ENCODE data around the gene RRP8. TPM values are rescaled to one million over a fixed set of nuclear protein-coding genes. Genes with fewer than 3 reads are reported as not detected.

Gene RRP8
- total RNA-seq, 1 donor = 7.2 TPM

DNA sequence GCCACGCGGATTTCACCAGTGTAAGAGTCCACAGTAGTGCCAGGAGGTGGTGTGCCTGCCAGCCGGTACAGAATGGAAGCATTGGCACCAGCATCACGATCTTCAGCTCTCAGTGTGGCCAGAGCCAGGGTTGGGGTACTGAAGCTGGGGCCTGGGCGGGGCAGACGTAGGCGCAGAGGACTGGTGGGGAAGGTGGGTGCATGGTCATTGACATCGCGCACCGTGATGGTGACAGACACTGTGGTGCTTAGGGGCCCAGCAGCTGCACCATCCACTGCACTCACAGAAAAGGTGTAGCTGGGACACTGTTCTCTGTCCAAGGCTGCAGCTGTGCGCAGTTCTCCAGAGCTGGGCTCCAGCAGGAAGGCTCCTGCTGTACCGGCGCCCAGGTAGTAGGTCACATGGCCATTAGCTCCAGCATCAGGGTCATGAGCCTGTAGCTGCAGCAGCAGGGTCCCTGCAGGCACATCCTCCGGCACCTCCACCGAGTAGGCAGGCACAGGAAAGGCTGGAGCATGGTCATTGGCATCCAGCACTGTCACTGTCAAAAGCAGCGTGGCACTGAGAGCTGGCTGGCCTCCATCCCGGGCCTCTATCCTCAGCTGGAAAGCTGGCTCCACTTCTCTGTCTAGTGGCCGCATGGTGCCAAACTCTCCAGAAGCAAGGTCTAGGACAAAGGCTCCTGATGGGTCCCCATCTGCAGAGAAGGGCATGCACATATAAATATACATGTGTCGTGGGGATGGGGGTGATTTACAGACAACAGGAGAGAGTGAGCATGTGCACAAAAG, 23.8 kb upstream of the RRP8 start:
- no peak overlapping the region for H3K4me3 ChIP-seq (ENCODE audit: insufficient read depth, low read length)
- no peaks in the 10 kb centered on the region for H3K27me3 ChIP-seq (ENCODE audit: insufficient read depth, low read length)
- TF ChIP-seq CTCF (IDR thresholded peaks at IDR 0.05; ENCODE audit: extremely low read depth, low read depth, low read length) = no peak
- no peaks in the 10 kb centered on the region for H3K9me3 ChIP-seq (ENCODE audit: low read depth, low read length)
- no peaks in the 10 kb centered on the region for H3K79me2 ChIP-seq (ENCODE audit: insufficient read depth, low read length)
- H4K20me1 ChIP-seq (ENCODE audit: insufficient read depth, low read length) = no peaks in the 10 kb centered on the region
- H3K4me2 ChIP-seq (ENCODE audit: insufficient read depth, low read length) = no peak overlapping the region
- no peak overlapping the region for H3K27ac ChIP-seq (ENCODE audit: low read depth, low read length)
- H3K36me3 ChIP-seq (ENCODE audit: insufficient read depth, low read length) = no peaks in the 10 kb centered on the region
- no peaks in the 10 kb centered on the region for H3K4me1 ChIP-seq (ENCODE audit: insufficient read depth, low read length)
- H2AFZ ChIP-seq (ENCODE audit: low read length) = no peak overlapping the region
- peak; percentile 92 for DNase-seq (ENCODE audit: insufficient read length, low spot score, missing footprints)

GRCh38 chr11:6625832-6626420, 22.5 kb upstream of the RRP8 start:
- H4K20me1 ChIP-seq (ENCODE audit: insufficient read depth, low read length) = no peaks in the 10 kb centered on the region

DNA sequence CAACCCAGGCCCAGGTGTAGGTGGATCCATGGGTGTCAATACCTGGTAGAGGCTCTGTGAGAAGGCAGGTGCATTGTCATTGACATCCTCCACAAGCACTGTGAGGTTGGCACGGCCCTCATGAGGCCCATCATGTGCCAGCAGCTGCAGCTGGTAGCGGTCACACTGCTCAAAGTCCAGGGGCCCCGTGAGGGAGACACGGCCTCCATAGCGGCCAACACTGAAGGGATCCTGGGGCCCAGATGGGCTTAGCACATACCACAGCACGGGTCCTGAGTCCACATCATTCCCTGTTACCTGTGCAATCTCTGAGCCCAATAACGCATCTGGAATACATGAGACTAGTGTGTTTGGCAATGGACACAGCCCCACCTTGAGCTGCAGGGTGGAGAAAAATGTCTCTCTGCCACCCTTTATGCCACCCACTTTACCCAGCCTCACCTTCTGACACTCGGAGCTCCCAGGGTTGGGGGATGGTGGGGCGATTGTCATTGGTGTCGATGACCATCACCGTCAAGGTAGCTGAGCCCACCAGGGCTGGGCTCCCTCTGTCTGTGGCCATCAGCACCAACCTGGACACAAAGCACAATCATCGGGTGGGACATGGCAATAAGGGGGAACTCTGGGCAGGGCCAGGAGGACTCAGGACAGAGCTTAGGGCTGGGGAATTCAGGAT, 21.9 kb upstream of the RRP8 start:
- Histone ChIP-seq H3K9me3 (ENCODE audit: low read depth, low read length) (no peaks in the 10 kb centered on the region), H4K20me1 (ENCODE audit: insufficient read depth, low read length) (no peaks in the 10 kb centered on the region), H3K4me1 (ENCODE audit: insufficient read depth, low read length) (no peaks in the 10 kb centered on the region), H3K79me2 (ENCODE audit: insufficient read depth, low read length) (no peaks in the 10 kb centered on the region), H2AFZ (ENCODE audit: low read length) (no peak overlapping the region), H3K4me2 (ENCODE audit: insufficient read depth, low read length) (no peak overlapping the region), H3K27me3 (ENCODE audit: insufficient read depth, low read length) (no peaks in the 10 kb centered on the region), H3K36me3 (ENCODE audit: insufficient read depth, low read length) (no peaks in the 10 kb centered on the region), H3K4me3 (ENCODE audit: insufficient read depth, low read length) (no peak overlapping the region), H3K27ac (ENCODE audit: low read depth, low read length) (no peak overlapping the region)
- DNase-seq (ENCODE audit: insufficient read length, low spot score, missing footprints) = no peak
- no peak for TF ChIP-seq CTCF (IDR thresholded peaks at IDR 0.05; ENCODE audit: extremely low read depth, low read depth, low read length)

More at GRCh38 chr11:6625832-6626420, 22.5 kb upstream of the RRP8 start:
- H3K36me3 ChIP-seq (ENCODE audit: insufficient read depth, low read length) = no peaks in the 10 kb centered on the region
- no peaks in the 10 kb centered on the region for H3K9me3 ChIP-seq (ENCODE audit: low read depth, low read length)
- no peak for TF ChIP-seq CTCF (IDR thresholded peaks at IDR 0.05; ENCODE audit: extremely low read depth, low read depth, low read length)
- no peak overlapping the region for H3K4me2 ChIP-seq (ENCODE audit: insufficient read depth, low read length)
- H2AFZ ChIP-seq (ENCODE audit: low read length) = no peak overlapping the region
- no peak overlapping the region for H3K4me3 ChIP-seq (ENCODE audit: insufficient read depth, low read length)
- H3K27ac ChIP-seq (ENCODE audit: low read depth, low read length) = no peak overlapping the region
- no peaks in the 10 kb centered on the region for H3K27me3 ChIP-seq (ENCODE audit: insufficient read depth, low read length)
- H3K79me2 ChIP-seq (ENCODE audit: insufficient read depth, low read length) = no peaks in the 10 kb centered on the region
- no peak for DNase-seq (ENCODE audit: insufficient read length, low spot score, missing footprints)
- H3K4me1 ChIP-seq (ENCODE audit: insufficient read depth, low read length) = no peaks in the 10 kb centered on the region
